NCI-H146 (cell line): ENCODE measurements around the gene RMI2.

Source experiments
- DNase-seq: peaks from one replicate; lab custom pipeline; 2025; lab: John Stamatoyannopoulos, UW

Gene RMI2

GRCh38 chr16:11328172-11329070 is 16.8 kb upstream of the RMI2 start:
- no peak for DNase-seq

GRCh38 chr16:11329071-11329491 is 16.2 kb upstream of the RMI2 start:
- DNase-seq, result no peak

- no peak for DNase-seq
These were observed 15.4 kb upstream of the RMI2 start for GRCh38 chr16:11329891-11330290.

GRCh38 chr16:11330526-11331237 is 14.6 kb upstream of the RMI2 start:
- DNase-seq, result no peak

GRCh38 chr16:11331967-11332366 is 13.3 kb upstream of the RMI2 start:
- DNase-seq, result no peak

- no peak for DNase-seq
These were observed 12.2 kb upstream of the RMI2 start for GRCh38 chr16:11333010-11333409.

- DNase-seq, result no peak
These were observed 11.6 kb upstream of the RMI2 start for GRCh38 chr16:11333702-11334101.

GRCh38 chr16:11334831-11335404 is 10.3 kb upstream of the RMI2 start:
- no peak for DNase-seq

- no peak for DNase-seq
These were observed 6.2 kb upstream of the RMI2 start for GRCh38 chr16:11339075-11339474.

- no peak for DNase-seq
These were observed 4.5 kb upstream of the RMI2 start for GRCh38 chr16:11340710-11341109.

GRCh38 chr16:11341371-11341770 is 3.9 kb upstream of the RMI2 start:
- DNase-seq, result no peak

GRCh38 chr16:11342021-11342855 is 3.0 kb upstream of the RMI2 start:
- no peak for DNase-seq

GRCh38 chr16:11346700-11347319 is 1.6 kb downstream of the RMI2 start:
- no peak for DNase-seq

- DNase-seq, result no peak
These were observed 2.6 kb downstream of the RMI2 start for GRCh38 chr16:11347831-11348230.

GRCh38 chr16:11348737-11349598 is 3.7 kb downstream of the RMI2 start:
- no peak for DNase-seq

GRCh38 chr16:11349599-11350276 is 4.5 kb downstream of the RMI2 start:
- DNase-seq, result no peak

GRCh38 chr16:11350519-11350918 is 5.3 kb downstream of the RMI2 start:
- DNase-seq, result no peak

- DNase-seq, result no peak
These were observed 5.7 kb downstream of the RMI2 start for GRCh38 chr16:11350921-11351335.

- DNase-seq, result no peak
These were observed 7.9 kb downstream of the RMI2 start for GRCh38 chr16:11353158-11353557.

GRCh38 chr16:11354407-11354732 is 9.1 kb downstream of the RMI2 start:
- DNase-seq, result no peak
